ENCODE results near the gene PPDPF. TPM values are rescaled to one million over a fixed set of nuclear protein-coding genes. Genes with fewer than 3 reads are reported as not detected.

PPDPF gene
- total RNA-seq, 2 experiments from 2014 or later = 292 to 296 TPM

DNA sequence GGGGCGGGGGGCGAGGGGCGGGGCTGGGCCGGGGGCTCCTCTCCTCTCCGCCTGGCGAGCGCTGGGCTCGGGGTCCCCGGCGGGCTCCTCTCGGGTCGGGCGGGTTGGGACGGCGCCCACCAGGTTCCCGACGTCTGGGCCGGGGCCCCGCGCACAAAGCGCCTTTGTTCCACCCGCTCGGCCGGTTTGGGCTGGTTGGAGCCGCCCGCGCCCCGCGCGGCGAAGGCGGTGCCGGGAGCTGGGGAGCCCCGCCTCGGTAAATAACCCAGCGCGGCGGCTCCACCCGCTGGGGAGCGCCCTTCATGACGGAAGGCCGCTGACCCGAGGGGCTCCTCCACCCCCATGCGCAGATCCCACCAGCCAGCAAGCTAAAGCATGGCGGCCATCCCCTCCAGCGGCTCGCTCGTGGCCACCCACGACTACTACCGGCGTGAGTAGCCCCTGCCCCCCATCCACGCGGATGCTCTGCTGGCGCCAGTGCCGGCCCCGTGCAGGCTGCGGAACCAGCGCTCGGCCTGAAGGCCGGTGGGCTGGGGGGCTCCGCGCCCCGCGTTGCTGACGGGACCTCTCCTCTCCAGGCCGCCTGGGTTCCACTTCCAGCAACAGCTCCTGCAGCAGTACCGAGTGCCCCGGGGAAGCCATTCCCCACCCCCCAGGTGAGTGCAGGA, 503 bp downstream of the PPDPF start:
- DNase-seq = peak; percentile 84
- H3K27ac Mint-ChIP-seq = peak overlapping the region; percentile 79
- H3K27me3 Mint-ChIP-seq (ENCODE audit: low read depth) = peaks cover 8% of the 10 kb centered on the region
- peak overlapping the region; percentile 75 for H3K4me3 Mint-ChIP-seq
- ChIA-PET CTCF (interaction anchor here (0.6 to 2.1 kb wide), 9 partner anchors 8 to 539 kb away, joined by 3 to 13 read pairs (median 4); partner anchors contain the start of genes PTK6 and RTEL1), POLR2A (interaction anchor here (0.5 to 2.1 kb wide), 28 partner anchors 8 to 558 kb away, joined by 3 to 22 read pairs (median 4); partner anchors contain the start of genes DNAJC5, PTK6, RGS19 and SRMS)
- no peaks in the 10 kb centered on the region for H3K9me3 Mint-ChIP-seq (ENCODE audit: insufficient read depth)
- peaks cover 9% of the 10 kb centered on the region for H3K4me1 Mint-ChIP-seq (ENCODE audit: low read depth)
- H3K36me3 Mint-ChIP-seq (ENCODE audit: low read depth) = peaks cover 30% of the 10 kb centered on the region
- ATAC-seq = peak; percentile 65

DNA sequence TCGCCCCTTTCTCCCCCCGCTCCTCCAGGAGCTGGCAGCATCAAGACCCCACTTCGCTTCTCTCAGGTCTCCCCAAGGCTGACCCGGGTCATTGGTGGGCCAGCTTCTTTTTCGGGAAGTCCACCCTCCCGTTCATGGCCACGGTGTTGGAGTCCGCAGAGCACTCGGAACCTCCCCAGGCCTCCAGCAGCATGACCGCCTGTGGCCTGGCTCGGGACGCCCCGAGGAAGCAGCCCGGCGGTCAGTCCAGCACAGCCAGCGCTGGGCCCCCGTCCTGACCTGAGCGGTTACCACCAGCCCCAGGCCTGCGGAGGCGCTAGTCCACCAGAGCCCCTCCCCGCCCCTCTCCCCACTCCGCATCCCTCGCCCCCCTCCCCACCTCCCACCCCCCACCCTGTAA, 1.0 kb downstream of the PPDPF start:
- CTCF ChIA-PET = interaction anchor here (0.6 to 2.1 kb wide), 5 partner anchors 16 to 539 kb away, joined by 3 to 13 read pairs (median 6); partner anchors contain the start of gene PTK6
- no peaks in the 10 kb centered on the region for H3K9me3 Mint-ChIP-seq (ENCODE audit: insufficient read depth)
- peaks cover 30% of the 10 kb centered on the region for H3K36me3 Mint-ChIP-seq (ENCODE audit: low read depth)
- H3K27me3 Mint-ChIP-seq (ENCODE audit: low read depth) = peaks cover 8% of the 10 kb centered on the region
- no peak for DNase-seq
- peaks cover 9% of the 10 kb centered on the region for H3K4me1 Mint-ChIP-seq (ENCODE audit: low read depth)
- H3K4me3 Mint-ChIP-seq = peak overlapping the region; percentile 75
- POLR2A ChIA-PET = interaction anchor here (0.5 to 2.1 kb wide), 27 partner anchors 8 to 557 kb away, joined by 3 to 22 read pairs (median 4); partner anchors contain the start of genes DNAJC5, PTK6, RGS19 and TPD52L2
- no peak for ATAC-seq
- peak overlapping the region; percentile 79 for H3K27ac Mint-ChIP-seq

DNA sequence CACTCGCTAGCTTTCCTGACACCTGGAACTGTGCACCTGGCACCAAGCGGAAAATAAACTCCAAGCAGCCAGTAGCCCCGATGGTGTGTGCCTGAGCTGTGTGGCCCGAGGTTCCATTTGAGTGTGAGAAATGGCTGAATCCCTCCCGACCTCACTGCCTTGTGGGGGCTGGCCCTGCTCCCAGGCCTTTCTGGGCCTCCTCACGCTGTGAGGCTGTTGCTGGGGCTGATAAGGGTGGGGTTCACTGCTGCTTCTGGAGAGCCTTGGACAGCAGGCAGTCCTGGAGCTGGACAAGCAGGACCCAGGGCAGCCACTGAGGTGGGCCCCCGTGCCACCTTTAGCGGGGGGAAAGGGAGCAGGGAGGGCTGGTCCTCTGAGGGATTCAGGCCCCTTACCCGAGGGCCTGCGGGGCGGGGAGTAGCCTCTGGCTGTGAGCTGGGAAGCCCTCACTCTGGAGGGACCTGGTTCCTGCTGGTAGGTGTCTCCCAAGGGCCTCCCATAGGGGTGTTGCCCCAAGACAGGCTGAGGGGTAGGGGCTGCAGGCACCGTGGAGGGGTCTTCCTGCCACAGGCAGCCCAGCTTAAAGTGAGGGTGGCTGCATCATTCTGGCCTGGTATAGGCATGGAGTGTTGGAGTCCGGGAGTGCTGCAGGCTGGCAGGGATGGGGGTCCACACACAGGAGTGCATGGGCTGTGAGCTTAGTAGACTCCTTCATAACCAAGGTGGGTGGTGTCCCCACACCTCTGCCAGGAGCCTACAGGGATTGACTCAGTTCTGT, 1.7 kb downstream of the PPDPF start:
- H3K9me3 Mint-ChIP-seq (ENCODE audit: insufficient read depth) = no peaks in the 10 kb centered on the region
- DNase-seq (no peak), ATAC-seq (no peak)
- H3K27me3 Mint-ChIP-seq (ENCODE audit: low read depth) = peaks cover 4% of the 10 kb centered on the region
- ChIA-PET CTCF (interaction anchor here (1.4 to 2.1 kb wide), 3 partner anchors 15 to 119 kb away, joined by 6 to 12 read pairs (median 7); partner anchors contain the start of gene PTK6), POLR2A (interaction anchor here (0.9 to 2.4 kb wide), 8 partner anchors 13 to 343 kb away, joined by 3 to 15 read pairs (median 4); partner anchors contain the start of genes PTK6 and TPD52L2)
- H3K4me3 Mint-ChIP-seq = peak overlapping the region; percentile 57
- H3K4me1 Mint-ChIP-seq (ENCODE audit: low read depth) = peaks cover 9% of the 10 kb centered on the region
- peak overlapping the region; percentile 46 for H3K27ac Mint-ChIP-seq
- H3K36me3 Mint-ChIP-seq (ENCODE audit: low read depth) = peaks cover 30% of the 10 kb centered on the region

DNA sequence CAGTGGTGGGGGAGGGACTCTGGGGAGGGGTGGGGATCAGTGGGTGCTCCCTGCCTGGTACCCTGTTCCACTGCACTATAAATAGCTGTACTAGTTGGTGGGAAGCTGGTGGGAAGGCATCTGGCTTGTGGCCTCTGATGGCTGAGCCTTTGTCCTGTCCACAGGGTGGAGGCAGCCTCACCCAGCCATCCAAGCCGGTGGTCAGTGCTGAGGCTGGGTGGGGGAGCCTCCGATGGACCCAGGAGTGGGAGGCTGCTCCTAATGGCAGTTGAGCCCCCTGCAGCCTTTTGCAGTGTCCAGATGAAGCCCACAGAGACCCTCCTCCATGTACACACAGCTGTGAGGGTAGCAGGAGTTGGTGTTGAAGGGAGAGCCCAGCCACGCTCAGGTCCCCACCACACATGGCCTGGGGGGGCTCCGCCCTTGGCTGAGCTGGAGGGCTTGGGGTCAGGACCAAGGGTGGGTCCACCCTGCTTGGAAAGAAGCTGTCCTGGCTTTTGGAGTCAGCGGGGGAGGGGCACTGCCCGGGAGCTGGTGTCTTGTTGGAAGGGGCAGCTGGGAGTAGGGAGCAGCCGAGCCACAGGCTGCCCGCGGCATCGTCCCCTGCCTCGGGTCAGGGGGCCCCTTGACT, 2.5 kb downstream of the PPDPF start:
- Mint-ChIP-seq H3K27me3 (ENCODE audit: low read depth) (peaks cover 3% of the 10 kb centered on the region), H3K27ac (no peak overlapping the region), H3K9me3 (ENCODE audit: insufficient read depth) (no peaks in the 10 kb centered on the region), H3K4me1 (ENCODE audit: low read depth) (peaks cover 9% of the 10 kb centered on the region), H3K36me3 (ENCODE audit: low read depth) (peaks cover 30% of the 10 kb centered on the region), H3K4me3 (no peak overlapping the region)
- no peak for ATAC-seq
- POLR2A ChIA-PET = interaction anchor here (1.1 to 2.4 kb wide), 3 partner anchors 12 to 23 kb away, joined by 3 to 15 read pairs (median 4); partner anchors contain the start of gene PTK6
- DNase-seq = no peak
- CTCF ChIA-PET = interaction anchor here (1.4 kb wide), 1 partner anchor 14 kb away, joined by 7 read pairs; the partner anchor contains the start of gene PTK6

DNA sequence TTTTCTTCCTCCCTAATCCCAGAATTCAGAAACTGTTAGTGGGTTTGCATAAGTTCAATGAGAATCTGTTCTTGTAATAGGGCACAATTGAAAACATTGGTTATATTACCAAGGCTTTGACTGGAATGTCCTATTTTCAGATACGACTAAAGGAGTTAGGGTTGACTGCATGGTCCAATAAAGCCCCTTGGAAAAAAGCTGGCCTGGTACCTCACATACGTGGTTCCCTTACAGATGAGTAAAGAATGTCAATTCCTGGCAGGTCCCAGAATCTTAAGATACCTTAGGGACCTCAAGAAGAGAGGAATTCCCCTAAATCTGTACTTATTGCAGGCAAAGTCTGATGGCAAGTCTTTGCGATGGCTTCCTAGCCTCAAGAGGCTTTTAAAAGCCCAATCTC, 4.6 kb downstream of the PPDPF start:
- H3K27ac Mint-ChIP-seq = no peak overlapping the region
- DNase-seq (no peak), ATAC-seq (no peak)
- H3K4me1 Mint-ChIP-seq (ENCODE audit: low read depth) = peaks cover 4% of the 10 kb centered on the region
- peaks cover 30% of the 10 kb centered on the region for H3K36me3 Mint-ChIP-seq (ENCODE audit: low read depth)
- no peaks in the 10 kb centered on the region for H3K9me3 Mint-ChIP-seq (ENCODE audit: insufficient read depth)
- CTCF ChIA-PET = no interaction called here
- peaks cover 3% of the 10 kb centered on the region for H3K27me3 Mint-ChIP-seq (ENCODE audit: low read depth)
- POLR2A ChIA-PET = no interaction called here
- H3K4me3 Mint-ChIP-seq = no peak overlapping the region

DNA sequence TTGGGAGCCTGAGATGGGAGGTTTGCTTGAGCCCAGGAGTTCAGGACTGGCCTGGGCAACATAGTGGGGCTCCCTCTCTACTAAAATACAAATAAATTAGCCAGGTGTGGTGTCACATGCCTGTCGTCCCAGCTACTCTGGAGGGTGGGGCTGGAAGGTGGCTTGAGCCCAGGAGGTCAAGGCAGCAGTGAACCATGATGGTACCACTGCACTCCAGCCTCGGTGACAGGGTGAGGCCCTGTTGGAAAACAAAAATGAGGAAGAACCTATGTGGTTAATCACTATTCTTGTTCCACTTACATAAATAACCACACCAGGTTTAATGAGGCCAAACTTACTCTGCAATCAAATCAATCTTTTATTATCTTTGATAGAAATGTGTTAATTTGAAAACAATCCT, 5.4 kb downstream of the PPDPF start:
- ATAC-seq (no peak), DNase-seq (no peak)
- peaks cover 30% of the 10 kb centered on the region for H3K36me3 Mint-ChIP-seq (ENCODE audit: low read depth)
- ChIA-PET POLR2A (no interaction called here), CTCF (no interaction called here)
- peaks cover 4% of the 10 kb centered on the region for H3K4me1 Mint-ChIP-seq (ENCODE audit: low read depth)
- no peak overlapping the region for H3K27ac Mint-ChIP-seq
- H3K4me3 Mint-ChIP-seq = no peak overlapping the region
- peaks cover 3% of the 10 kb centered on the region for H3K27me3 Mint-ChIP-seq (ENCODE audit: low read depth)
- no peaks in the 10 kb centered on the region for H3K9me3 Mint-ChIP-seq (ENCODE audit: insufficient read depth)

DNA sequence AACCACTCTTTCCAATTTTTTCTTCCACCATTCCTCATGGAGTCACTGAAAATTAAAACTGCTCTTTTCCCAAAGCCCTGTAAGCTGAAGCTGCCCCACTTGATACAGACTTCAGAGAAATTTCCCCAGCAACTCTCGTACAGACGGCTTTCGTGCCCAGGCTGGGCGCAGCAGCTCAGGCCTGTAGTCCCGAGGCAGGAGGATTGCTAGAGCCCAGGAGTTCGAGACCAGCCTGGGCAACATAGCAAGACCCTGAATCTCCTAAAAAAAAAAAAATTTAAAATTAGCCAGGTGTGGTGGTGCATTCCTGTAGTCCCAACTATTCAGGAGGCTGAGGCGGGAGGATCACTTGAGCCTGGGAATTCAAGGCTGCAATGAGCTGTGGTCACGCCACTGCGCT, 6.6 kb downstream of the PPDPF start:
- POLR2A ChIA-PET = interaction anchor here (0.7 kb wide), 1 partner anchor 88 kb away, joined by 3 read pairs; no protein-coding TSS in a partner anchor
- Mint-ChIP-seq H3K9me3 (ENCODE audit: insufficient read depth) (no peaks in the 10 kb centered on the region), H3K27ac (no peak overlapping the region), H3K27me3 (ENCODE audit: low read depth) (peaks cover 3% of the 10 kb centered on the region), H3K4me1 (ENCODE audit: low read depth) (peaks cover 4% of the 10 kb centered on the region), H3K36me3 (ENCODE audit: low read depth) (peaks cover 22% of the 10 kb centered on the region), H3K4me3 (no peak overlapping the region)
- CTCF ChIA-PET = no interaction called here
- DNase-seq = no peak
- ATAC-seq = no peak

DNA sequence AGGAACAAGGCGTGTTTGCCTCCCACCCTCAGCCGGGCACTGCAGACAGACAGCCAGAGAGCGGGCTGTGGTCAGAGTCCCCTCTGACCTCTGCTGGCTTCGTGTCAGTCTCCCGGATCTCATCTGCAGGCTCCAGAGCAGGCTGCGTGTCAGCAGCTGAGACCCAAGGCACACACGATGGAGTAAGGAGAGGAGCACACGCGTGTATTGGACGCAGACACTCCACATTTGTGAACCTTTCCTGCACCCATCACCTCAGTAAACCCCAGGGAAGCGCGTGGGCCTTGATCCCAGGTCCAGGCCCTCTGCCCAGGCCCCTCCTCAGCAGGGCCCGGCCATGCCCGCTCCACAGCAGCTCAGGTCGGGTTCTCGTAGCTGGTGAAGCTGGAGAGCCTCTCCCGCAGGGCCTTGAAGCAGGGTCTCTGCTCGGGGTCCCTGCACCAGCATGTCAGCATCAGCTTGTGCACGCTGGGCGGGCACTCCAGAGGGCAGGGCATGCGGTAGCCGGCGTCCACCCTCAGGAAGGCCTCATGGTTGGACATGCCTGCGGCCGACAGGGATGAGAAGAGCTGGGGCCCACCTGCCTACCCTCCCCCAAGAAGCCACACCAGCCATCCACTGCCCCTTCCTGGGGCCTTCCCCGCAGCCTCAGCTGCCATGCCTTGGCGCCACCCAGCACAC, 8.8 kb downstream of the PPDPF start:
- peaks cover 4% of the 10 kb centered on the region for H3K36me3 Mint-ChIP-seq (ENCODE audit: low read depth)
- ATAC-seq = no peak
- no peak overlapping the region for H3K27ac Mint-ChIP-seq
- no peaks in the 10 kb centered on the region for H3K9me3 Mint-ChIP-seq (ENCODE audit: insufficient read depth)
- no peak overlapping the region for H3K4me3 Mint-ChIP-seq
- H3K27me3 Mint-ChIP-seq (ENCODE audit: low read depth) = no peaks in the 10 kb centered on the region
- H3K4me1 Mint-ChIP-seq (ENCODE audit: low read depth) = no peaks in the 10 kb centered on the region
- ChIA-PET POLR2A (interaction anchor here (2.1 kb wide), 1 partner anchor 9 kb away, joined by 17 read pairs; the partner anchor contains the start of gene PPDPF), CTCF (interaction anchor here (1.0 to 2.1 kb wide), 2 partner anchors 8 to 9 kb away, joined by 4 to 10 read pairs; partner anchors contain the start of genes PPDPF and PTK6)
- DNase-seq = no peak

DNA sequence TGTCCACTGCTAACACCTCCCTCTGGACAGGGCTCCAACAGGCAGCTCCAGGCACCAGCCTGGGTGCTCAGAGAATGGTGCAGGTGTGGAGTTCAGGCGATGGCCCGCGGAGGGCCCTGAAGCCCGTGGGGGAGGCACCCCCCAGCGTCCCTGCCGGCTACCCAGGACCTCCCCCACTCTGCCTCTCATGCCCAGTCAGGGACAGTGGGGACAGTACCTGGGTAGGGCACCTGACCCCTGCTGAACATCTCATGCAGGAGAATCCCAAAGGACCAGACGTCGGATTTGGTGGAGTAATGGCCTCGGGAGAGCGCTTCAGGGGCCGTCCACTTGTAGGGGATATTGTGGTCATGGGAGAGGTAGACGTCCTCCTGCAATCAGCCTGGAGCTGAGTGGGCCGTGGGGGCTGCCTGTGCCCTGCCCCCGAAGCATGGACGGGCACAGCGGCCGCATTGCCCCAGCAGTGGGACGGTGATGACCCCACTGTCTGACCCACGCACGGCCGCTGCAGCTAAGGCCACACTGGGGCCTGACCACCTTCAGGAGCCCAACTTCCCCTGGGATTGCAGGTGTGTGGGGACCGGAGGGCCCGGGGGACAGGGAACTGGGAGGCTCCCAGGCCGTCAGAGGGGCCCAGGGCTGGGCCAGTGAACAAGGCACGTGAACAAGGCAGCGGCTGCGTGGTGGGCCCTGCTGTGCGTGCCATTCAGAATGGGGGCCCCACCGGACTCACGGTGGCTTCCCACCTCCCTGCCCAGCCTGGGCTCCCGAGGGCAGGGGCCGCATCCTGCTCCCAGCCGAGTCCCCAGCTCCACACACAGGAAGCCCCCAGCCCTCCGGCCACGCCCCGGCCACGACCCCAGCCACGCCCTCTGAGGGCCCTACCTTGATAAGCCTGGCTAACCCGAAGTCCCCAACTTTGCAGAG, 9.6 kb downstream of the PPDPF start:
- POLR2A ChIA-PET = interaction anchor here (1.7 to 2.1 kb wide), 2 partner anchors 9 kb away, joined by 8 to 17 read pairs; partner anchors contain the start of gene PPDPF
- Mint-ChIP-seq H3K27ac (no peak overlapping the region), H3K4me3 (no peak overlapping the region), H3K27me3 (ENCODE audit: low read depth) (no peaks in the 10 kb centered on the region), H3K9me3 (ENCODE audit: insufficient read depth) (no peaks in the 10 kb centered on the region), H3K4me1 (ENCODE audit: low read depth) (no peaks in the 10 kb centered on the region), H3K36me3 (ENCODE audit: low read depth) (no peaks in the 10 kb centered on the region)
- CTCF ChIA-PET = interaction anchor here (2.1 kb wide), 1 partner anchor 7 kb away, joined by 10 read pairs; the partner anchor contains the start of gene PTK6
- DNase-seq (no peak), ATAC-seq (no peak)

DNA sequence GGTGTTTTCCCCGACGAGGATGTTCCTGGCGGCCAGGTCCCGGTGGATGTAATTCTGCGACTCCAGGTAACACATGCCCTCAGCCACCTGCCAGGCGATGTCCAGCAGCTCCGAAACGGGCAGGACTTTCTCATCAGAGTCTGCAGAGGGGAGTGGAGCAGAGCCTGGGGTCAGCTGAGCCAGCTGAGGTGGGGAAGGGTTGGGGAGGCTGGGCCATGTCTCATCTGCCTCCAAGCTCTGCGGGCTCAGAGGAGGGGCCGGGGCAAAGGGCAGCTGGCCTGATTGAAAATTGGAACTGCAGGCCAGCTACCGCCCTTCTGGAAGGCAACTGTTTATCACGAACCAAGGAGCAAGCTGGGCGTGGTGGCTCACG, 10.2 kb downstream of the PPDPF start:
- no peaks in the 10 kb centered on the region for H3K27me3 Mint-ChIP-seq (ENCODE audit: low read depth)
- ATAC-seq = no peak

More for the DNA sequence above, 10.2 kb downstream of the PPDPF start:
- H3K27ac Mint-ChIP-seq = no peak overlapping the region
- POLR2A ChIA-PET = interaction anchor here (1.7 kb wide), 1 partner anchor 10 kb away, joined by 8 read pairs; no protein-coding TSS in a partner anchor
- no peaks in the 10 kb centered on the region for H3K9me3 Mint-ChIP-seq (ENCODE audit: insufficient read depth)
- no peaks in the 10 kb centered on the region for H3K4me1 Mint-ChIP-seq (ENCODE audit: low read depth)
- H3K4me3 Mint-ChIP-seq = no peak overlapping the region
- no peak for DNase-seq
- CTCF ChIA-PET = no interaction called here
- H3K36me3 Mint-ChIP-seq (ENCODE audit: low read depth) = no peaks in the 10 kb centered on the region

Measured in activated CD8-positive, alpha-beta T cell treated with anti-CD3 and anti-CD28 coated beads, Interleukin-2, amount 10 ng/mL, durations not matched to agents 7 days and 5 days (primary cell).